Hepatocyte (in vitro differentiated cells): ENCODE data around the gene MS4A13.

ENCODE experiments used
- CTCF ChIP-seq: fragments of 200-600 bp; sonication (generic); IDR thresholded peaks from 2 replicates; pipeline ENCODE4 v1.5.1; 2016; ENCODE audit warnings: antibody characterized with exemption, mild to moderate bottlenecking; ENCODE audit not compliant: poor library complexity
- EZH2 ChIP-seq: fragments of 200-600 bp; sonication (generic); IDR thresholded peaks from 2 replicates; pipeline ENCODE4 v1.6.1; 2016; ENCODE audit warnings: antibody characterized with exemption, mild to moderate bottlenecking, borderline replicate concordance
- EZH2phosphoT487 ChIP-seq: fragments of 200-600 bp; sonication (generic); IDR thresholded peaks from one replicate; pipeline ENCODE4 v1.6.1; 2018; ENCODE audit warnings: antibody characterized with exemption, mild to moderate bottlenecking, low read depth, moderate library complexity; ENCODE audit not compliant: unreplicated experiment, severe bottlenecking

- no peak for TF ChIP-seq EZH2
- TF ChIP-seq EZH2phosphoT487: no peak
- no peak for TF ChIP-seq CTCF
These were observed 55.8 kb downstream of the MS4A13 start for GRCh38 chr11:60570970-60571369.
